NCI-H2081 (cell line): ENCODE data around the gene RFX6.
"Not testable (repeated sequence)": the region's sequence is repeated elsewhere in the genome, so short reads cannot be mapped to it uniquely, and the experiment has no call there.

Experiments used
- DNase-seq, 2 experiments: peaks; one replicate each; lab custom pipeline; 2025; lab: John Stamatoyannopoulos, UW

RFX6 gene, protein sequence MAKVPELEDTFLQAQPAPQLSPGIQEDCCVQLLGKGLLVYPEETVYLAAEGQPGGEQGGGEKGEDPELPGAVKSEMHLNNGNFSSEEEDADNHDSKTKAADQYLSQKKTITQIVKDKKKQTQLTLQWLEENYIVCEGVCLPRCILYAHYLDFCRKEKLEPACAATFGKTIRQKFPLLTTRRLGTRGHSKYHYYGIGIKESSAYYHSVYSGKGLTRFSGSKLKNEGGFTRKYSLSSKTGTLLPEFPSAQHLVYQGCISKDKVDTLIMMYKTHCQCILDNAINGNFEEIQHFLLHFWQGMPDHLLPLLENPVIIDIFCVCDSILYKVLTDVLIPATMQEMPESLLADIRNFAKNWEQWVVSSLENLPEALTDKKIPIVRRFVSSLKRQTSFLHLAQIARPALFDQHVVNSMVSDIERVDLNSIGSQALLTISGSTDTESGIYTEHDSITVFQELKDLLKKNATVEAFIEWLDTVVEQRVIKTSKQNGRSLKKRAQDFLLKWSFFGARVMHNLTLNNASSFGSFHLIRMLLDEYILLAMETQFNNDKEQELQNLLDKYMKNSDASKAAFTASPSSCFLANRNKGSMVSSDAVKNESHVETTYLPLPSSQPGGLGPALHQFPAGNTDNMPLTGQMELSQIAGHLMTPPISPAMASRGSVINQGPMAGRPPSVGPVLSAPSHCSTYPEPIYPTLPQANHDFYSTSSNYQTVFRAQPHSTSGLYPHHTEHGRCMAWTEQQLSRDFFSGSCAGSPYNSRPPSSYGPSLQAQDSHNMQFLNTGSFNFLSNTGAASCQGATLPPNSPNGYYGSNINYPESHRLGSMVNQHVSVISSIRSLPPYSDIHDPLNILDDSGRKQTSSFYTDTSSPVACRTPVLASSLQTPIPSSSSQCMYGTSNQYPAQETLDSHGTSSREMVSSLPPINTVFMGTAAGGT

DNA sequence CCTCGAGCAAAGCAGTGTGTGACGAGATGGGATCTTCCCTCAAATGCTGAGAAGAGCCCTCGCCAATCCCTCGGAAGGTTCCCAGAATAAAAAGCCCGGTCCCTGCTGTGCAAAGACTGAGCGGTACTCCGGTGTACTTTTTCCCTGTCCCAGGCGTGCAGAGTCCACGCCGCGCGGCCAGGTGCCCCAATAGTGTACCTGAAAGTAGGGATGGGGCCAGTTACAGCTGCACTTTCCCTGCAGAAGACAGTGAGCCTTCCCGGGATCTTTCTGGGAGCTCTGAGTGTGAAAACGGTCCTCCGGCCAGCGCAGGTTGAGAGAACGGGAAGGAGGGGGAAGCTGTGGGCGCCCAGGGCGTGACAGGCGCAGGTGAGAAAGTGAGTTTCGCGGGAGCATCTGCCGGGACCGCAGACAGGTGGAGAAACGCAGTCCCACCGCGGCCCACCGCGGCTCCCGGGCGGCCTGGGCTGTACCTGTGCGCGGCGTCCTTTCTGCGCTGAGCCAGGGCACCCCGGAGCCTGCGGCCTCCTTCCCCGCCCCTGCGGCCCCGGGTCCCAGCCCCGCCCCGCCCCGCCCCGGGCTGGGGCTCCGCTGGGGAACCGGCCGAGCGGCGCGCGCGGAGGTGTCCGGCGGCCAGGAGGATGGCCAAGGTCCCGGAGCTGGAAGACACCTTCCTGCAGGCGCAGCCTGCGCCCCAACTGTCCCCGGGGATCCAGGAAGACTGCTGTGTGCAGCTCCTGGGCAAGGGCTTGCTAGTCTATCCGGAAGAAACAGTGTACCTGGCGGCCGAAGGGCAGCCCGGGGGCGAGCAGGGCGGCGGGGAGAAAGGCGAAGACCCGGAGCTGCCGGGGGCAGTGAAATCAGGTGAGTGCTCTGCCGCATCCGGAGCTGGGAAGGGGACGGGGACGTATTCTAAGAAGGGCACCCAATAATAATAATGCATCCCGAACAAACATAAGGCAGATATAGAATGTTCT lies at the start of gene RFX6:
Gene RFX6, plus strand, starts transcription at position 608 of the 977 bp plus-strand sequence. Its CDS starts 34 bp downstream, at position 642.
- peak; percentile 8 to 19 for DNase-seq

DNA sequence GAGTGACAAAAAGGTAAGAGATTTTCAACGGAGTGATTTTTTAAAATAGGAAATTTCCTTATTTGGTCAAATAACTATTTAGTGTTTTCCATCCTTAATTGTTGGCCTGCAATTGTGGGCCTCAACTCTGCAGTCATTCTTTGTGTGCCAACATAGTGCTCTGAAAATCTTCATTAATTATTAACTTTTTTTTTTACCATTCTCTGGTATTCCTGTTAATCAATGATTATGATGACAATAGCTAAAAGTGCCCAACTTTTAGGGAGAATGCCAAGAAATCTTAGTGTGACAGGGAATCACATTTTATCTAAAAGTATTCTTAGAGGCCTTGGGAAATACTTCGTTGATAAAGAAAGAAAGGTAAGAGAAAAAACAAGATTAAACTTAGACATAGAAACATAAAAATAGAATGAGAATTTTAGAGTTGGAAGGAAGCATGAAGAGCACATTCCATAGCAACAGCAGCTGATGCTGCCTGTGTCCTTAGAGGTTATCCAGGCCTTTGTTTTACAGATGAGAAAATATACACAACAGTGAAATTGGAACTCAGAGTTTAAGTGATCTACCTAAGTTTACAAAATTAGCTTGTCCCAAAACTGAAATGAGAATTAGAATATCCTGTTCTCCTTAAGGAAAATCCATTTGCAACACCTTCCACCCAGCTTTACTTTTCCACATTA lies 49.3 kb upstream of the RFX6 start:
- no peak for DNase-seq

DNA sequence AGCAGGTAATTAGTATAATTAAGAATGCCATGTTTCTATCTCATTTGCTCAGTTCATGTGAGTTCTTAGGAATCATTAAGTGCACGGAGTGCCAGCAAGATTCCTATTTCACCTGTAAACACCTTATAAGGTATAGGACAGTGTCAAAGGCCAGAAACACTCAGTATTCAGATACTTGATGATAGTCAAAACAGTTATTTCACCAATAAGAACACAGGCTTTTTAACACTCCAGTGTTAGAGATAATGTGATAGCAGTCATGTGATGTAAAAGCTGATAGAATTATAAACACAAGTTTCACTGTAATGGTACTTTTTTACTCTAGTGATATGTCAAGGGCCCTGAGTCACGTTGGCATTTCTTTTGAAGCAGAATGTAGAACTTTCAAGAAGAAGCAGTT lies 48.1 kb upstream of the RFX6 start, which contains the start of gene GPRC6A:
Gene GPRC6A, minus strand, starts transcription at position 101 of the 400 bp plus-strand sequence. Its CDS starts 70 bp downstream, at position 31.
- DNase-seq = no peak

DNA sequence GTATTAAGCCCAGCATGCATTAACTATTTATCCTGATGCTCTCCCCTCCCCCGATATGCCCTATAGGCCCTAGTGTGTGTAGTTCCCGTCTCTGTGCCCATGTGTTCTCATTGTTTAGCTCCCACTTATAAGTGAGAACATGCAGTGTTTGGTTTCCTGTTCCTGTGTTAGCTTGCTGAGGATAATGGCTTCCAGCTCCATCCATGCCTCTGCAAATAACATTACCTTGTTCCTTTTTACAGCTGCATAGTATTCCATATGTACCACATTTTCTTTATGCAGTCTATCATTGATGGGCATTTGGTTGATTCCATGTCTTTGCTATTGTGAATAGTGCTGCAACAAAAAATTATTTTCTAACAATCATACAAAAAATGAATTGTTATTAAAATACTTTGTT lies 42.5 kb upstream of the RFX6 start:
- DNase-seq = not testable (repeated sequence)

DNA sequence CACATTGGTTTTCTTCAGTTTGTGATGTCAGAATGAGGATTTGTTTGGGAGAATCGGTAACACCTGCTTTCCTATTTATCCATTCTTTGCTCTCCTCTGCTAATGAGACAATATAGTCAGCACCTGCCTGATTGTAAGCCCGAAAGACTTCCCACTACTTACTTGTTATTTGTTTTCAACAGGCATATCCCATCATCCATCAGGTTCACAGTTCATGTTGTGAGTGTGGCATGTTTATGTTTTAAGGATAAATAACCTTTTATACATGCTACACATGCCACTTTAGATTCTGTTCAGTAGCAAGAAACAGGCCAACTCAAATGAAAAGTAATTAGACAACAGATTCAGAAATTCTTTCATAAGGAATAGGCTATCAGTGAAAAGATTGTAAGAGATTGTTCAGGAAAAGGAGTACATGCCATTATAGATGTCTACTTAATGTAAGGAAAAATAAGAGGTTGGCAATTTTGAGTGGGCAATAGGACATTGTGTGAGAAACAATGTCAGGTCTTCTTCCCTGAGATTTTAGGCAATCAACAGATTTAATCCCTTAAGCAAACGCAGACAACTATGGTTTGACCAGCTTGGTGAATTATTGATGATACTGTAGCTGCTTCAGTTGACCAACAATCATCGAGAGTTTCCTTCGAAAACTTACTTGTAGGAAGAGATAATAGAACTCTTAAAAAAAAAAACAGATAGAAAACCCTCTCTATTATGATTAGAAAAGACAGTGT lies 40.3 kb upstream of the RFX6 start:
- peak; percentile 11 to 52 for DNase-seq

DNA sequence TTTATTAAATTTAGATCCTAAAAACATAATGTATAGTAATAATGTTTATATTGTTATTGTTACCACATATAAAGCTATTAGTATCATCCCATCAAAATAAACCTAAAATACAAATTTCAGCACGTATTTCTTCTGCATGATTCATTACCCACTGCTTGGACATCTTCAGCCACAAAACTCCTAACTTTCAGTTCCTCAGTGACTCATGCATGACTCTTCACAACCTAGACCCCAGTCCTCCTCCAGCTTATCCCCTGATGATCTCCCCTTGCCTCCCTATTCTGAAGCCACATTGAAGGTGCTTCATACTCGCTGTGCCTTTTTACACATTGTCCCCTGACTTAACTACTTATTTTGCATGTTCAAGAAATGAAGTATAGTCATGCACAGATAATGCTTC lies 37.0 kb upstream of the RFX6 start:
- no peak for DNase-seq

DNA sequence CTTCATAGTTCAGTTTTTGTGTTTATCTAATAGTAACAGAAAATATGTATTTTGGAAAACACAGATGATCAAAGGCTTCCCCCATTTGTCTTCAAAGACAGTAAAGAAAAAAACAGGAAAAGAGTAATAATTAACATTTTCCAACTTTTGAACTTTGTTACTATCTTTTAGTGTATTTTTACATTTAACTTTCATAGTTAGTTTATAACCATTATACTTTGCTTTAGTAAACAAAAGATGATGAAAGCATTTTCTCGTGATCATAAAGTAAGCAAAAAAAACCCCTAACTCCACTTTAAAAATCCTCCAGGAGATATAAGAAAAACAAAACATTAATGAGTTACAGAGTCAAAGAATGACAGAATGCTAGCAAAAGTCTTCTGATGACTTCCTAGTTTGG lies 34.6 kb upstream of the RFX6 start:
- DNase-seq = no peak

DNA sequence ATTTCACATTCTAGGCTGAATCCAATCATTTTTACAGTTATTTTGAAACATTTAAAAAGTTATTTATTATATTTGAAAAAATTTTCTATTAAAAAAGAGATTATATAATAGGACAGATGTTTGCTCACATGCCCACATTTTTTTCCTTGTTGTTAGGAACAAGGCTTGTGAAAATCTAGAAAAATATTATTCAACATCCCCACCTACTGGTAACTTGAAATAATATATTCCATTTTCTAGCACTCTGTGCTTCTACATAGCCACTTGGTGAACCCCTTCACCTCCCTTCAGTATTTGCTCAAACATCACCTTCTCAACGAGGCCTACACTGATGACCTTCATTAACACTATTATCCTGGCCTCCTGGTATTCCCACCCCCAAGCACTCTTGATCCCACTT lies 29.8 kb upstream of the RFX6 start:
- DNase-seq = peak; percentile 2 to 22

DNA sequence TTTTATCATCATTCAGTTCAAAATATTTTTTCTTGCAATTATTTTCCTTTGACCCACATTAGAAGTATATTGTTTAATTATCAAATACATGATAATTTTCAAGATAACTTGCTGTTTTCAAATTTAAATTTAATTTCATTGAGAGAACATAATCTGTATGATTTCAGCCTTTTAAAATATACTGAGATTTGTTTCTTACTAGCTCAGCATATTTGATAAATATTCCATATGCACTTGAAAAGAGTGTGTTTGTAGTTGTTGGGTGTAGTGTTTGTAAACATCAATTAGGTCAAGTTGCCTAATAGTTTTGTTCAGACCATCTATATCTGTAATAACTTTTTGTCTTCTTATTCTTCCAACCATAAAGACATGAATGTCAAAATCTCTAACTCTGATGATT lies 19.0 kb upstream of the RFX6 start:
- no peak for DNase-seq

DNA sequence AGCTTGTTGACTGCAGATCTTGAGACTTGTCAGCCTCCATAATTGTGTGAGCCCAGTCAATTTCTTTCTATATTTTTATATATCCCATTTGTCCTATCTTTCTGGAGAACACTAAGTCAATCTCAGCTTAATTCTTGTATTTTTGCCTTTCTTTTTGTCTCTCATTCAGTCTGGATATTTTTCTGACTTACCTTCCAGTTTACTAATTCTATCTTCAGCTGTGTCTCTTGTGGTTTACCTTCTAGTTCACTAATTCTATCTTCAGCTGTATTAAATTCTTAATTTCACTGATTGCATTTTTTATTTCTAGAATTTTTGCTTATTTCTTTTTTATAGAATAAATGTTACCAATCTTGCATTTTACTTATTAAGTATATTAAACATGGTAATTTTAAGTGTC lies 17.8 kb upstream of the RFX6 start:
- no peak for DNase-seq

DNA sequence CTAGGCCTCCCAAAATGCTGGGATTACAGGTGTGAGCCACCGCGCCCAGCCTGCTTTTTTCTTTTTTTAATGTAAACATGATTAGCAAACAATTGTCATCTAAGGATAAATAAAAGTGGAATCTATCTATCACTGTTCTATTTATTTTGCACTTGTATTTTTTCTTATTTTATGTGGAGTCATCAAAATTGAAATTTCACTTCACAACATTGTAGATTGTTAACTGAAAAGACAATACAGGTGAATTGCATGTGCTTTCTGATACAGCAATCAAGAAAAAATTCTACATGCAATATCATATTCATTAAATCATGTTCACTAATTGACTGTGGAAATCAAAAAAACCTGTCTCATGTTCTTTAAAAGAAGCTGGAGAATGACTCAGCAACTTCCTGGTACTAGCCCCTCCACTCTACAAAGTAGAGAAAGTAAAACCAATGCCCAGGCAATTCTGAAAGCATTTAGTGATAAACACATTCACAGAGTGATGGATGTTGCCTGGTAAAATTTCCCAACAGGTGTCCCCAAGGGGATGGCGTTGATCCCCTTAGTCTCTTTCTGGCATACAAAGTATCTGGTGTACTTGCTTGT lies 10.7 kb upstream of the RFX6 start:
- DNase-seq = no peak

DNA sequence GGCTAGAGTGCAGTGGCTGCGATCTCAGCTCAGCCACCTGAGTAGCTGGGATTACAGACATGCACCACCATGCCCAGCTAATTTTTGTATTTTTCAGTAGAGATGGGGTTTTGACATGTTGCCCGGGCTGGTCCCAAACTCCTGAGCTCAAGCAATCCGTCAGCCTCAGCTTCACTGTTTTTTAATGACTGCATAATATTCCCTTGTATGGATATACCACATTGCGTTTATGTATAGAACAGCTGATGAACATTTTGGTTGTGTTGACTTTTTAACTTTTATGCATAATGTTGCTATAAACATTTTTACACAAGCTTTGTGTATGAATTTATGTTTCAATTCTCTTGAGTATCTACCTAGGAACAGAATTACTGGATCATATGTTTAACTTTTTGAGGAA lies 4.3 kb upstream of the RFX6 start:
- DNase-seq = no peak

DNA sequence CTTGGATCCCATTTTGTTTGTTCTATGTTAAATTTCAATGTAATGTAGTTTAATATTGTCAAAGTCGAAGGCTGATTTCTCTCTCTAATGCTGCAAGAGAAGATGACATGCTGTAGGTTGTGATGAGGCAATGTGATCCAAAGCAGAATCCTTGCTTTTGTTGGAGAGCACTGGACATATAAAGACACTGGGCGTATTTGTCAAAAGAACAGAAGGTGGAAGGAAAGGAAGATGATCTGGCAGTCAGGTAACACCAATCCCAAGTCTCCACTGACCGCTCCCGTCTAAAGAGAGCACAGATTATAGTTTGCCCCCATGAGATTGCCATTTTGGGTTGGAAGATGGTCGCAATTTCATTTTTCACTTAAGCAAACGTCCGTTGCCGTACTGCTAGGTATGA lies 935 bp upstream of the RFX6 start:
- DNase-seq = no peak

DNA sequence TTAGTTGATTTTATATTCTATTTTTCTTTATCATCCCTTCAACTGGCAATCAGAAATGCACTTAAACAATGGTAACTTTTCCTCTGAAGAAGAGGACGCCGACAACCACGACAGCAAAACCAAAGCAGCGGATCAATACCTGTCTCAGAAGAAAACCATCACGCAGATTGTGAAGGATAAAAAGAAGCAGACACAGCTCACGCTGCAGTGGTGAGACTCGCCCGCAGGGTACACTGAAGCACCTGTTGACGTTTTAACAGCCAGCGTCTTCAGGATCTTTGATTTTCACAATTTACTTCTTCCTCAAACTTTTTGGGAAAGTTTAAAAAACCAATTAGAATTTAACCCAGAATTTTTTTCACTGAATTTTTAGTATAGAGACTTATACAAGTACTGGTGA lies 701 bp downstream of the RFX6 start:
- DNase-seq = no peak

DNA sequence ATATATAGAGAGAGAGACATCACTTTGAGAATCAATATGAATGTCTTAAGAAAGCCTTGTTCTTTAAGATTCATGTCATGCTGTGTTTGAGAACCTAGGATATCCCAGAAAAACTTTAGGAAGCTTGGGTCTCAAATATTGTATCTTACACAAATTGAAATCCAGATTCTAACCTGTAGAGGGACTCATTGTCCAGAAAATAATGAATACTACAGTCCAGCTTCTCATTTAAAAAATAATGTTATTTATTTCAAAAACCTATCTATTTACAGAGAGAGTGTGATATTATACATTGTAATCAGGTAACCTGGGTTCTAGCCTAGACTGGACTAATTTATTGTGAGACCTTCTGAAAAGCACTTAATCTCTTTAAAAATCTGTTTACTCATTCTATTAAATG lies 4.2 kb downstream of the RFX6 start:
- DNase-seq = no peak

DNA sequence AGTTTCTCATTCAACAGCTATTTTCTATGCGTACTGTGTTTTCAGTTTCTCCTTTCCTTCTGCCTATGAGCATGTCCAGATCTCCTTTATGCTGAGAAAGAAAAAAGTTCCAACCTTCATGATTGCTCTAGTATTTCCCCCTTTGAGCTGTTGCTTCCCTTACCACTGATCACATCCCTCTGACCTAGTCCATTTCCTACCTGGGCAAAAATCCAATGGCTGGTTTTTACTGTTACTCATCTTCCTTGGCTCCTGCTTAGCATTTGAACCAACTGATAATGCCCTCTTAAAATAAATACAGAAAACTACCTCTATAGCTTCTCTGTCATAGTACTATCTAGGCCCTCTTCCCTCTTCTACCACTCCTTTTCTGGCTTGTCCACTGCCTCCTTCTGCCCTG lies 6.0 kb downstream of the RFX6 start:
- no peak for DNase-seq

DNA sequence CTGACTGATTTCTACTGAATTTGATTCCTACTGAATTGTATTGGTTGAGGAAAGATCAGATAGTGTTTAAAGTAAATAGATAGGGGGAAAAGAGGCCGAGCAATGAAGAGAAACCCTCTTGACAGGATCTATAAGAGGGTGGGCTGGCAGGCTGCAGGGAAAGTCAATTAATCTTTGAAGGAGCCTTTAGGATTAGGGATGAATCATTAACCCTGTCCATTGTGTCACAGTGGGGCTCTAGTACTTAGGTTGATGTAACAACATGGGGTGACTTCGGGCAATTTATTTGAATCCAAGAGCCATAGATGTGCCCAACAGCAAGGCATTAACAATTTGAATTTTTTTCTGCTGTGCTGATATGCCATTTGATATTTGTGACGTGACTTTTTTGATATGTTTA lies 7.5 kb downstream of the RFX6 start:
- DNase-seq = no peak

DNA sequence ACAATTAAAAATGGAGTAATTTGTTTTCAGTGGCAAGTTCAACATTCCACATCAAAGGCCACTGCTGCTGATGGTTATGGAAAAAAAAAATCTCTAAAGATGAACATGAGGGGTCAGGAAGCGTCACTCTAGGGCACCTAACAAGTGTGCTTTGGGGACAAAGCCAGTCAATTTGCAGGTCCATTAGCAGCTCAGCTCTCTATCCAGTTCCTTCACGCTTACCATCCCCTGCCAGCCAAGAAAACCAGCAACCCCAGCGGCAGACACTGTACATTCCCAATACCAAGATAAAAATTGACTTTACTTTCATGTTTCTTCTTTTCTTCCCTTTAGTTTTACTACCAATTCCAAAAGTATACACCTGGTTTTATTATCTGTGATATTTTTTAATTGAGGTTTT lies 10.1 kb downstream of the RFX6 start:
- DNase-seq = no peak

DNA sequence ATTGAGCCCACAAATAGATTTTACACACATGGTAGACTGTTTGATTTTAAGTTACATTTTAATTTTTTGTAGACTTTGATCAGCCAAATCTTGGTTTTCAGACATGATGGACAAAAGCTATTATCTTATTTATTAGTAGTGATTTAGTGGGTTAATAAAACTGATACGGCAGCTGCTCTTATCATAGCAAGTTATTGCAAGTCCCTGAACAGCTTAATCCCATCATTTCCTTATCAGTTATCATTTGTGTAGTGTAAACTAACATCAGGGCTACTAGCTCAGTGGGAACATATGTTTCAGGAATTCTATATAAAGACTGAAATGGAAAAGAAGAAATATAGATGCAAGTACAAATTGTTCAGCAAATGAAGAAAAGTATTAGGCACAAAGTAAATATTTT lies 10.9 kb downstream of the RFX6 start:
- DNase-seq = no peak

DNA sequence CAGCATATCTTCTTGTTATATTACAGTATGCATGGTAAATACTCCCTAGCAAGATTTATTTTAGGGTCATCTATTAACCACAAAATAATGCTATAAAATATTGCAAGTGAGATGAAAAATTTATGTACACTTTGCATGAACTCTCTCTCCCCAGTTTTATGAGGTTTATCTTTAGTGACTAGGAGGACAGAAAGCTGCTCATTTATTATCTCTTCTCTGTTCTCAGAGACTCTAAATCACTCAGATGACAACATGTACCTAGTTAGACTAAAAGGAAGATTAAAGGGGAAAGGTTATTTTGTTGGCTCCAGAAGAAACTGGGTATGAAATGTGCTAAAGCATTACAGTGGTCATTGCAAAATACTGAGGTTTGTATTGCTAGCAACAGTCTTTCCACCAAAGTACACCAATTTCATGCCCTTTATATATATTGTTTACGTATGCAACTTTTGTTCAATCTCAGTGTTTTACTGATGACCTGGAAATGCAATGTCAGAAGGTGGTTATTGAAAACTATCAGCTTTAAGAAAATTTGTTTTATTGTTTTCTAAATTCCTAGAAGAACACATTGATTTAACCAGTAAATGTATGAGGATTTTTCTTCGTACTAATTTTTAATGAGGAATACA lies 11.8 kb downstream of the RFX6 start:
- no peak for DNase-seq
